Vagina (tissue), 2 donors: Measurements from ENCODE around the gene METTL2A. TPM values are rescaled to one million over a fixed set of nuclear protein-coding genes. Genes with fewer than 3 reads are reported as not detected.
"Not testable (repeated sequence)": the region's sequence is repeated elsewhere in the genome, so short reads cannot be mapped to it uniquely, and the experiment has no call there.

Experiments
- DNase-seq, 2 donors: peaks; one replicate each; pipeline ENCODE4 v3.0.0-alpha.2; 2017; ENCODE audit errors: extremely low spot score in 2 of 2
- H3K27ac ChIP-seq: fragments of 200-600 bp; sonication (generic); one replicate; pipeline ENCODE4 v1.5.1; 2019
- H3K27me3 ChIP-seq: fragments of 200-600 bp; sonication (generic); one replicate; pipeline ENCODE4 v1.5.1; 2019
- H3K36me3 ChIP-seq, 2 donors: fragments of 200-600 bp; sonication (generic); one replicate each; pipeline ENCODE4 v1.5.1; 2017 to 2019
- H3K4me1 ChIP-seq: fragments of 200-600 bp; sonication (generic); one replicate; pipeline ENCODE4 v1.5.1; 2019
- H3K4me3 ChIP-seq, 2 donors: fragments of 200-600 bp; sonication (generic); 1 replicate in 1 of 2; 2 replicates in 1 of 2; pipeline ENCODE4 v1.5.1; 2016 to 2019
- H3K9me3 ChIP-seq: fragments of 200-600 bp; sonication (generic); one replicate; pipeline ENCODE4 v1.5.1; 2019
- POLR2A ChIP-seq, 2 donors: fragments of 450-650 bp; IDR thresholded peaks; one replicate each; pipeline ENCODE4 v1.6.1; 2017; ENCODE audit warnings: antibody characterized with exemption in 2 of 2, mild to moderate bottlenecking in 2 of 2, moderate library complexity in 2 of 2
- POLR2AphosphoS5 ChIP-seq, 2 donors: sonication (generic); formaldehyde crosslinking; IDR thresholded peaks; one replicate each; pipeline ENCODE4 v1.9.0; 2017; ENCODE audit warnings: antibody characterized with exemption in 2 of 2, mild to moderate bottlenecking in 2 of 2, low read depth in 1 of 2; ENCODE audit not compliant: insufficient read depth in 1 of 2
- intact Hi-C: fragments of 100-400 bp; cut with DNase I; formaldehyde crosslinking; loops from one replicate; pipeline ENCODE4 v1.15.1; 2023
- total RNA-seq: library from RNA; depleted of rRNA; stranded (reverse); fragments of >200 nt; gene quantifications from one replicate; pipeline ENCODE4 v1.2.3, GENCODE V29; 2016
- TF ChIP-seq, protein P1 (sequence below), 3 experiments: fragments of 450-650 bp in 2 of 3; fragments of 200-600 bp in 1 of 3; sonication (generic) in 1 of 3; IDR thresholded peaks; one replicate each; pipeline ENCODE4 v1.5.1; 2017 to 2019; ENCODE audit warnings: antibody characterized with exemption in 3 of 3, mild to moderate bottlenecking in 2 of 3, moderate library complexity in 2 of 3

The METTL2A gene
- total RNA-seq, 1 donor from 2014 or later: 14.0 TPM

DNA sequence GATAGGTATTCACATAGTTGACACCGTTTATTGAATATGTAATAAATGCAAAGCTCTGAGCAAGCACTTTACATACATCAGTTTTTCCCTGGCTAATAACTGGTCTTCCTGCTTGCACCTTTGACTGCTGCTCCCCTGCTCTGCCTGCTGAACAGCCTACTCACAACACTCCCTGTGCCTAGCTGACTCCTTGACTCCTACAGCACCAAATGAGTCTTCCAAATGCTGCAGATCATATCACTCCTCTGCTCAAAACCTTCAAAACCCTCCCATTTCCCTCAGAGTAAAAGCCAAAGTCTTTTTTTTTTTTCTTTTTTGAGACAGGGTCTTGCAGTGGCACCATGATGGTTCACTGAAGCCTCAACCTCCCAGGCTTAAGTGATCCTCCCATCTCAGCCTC lies 24.8 kb upstream of the METTL2A start:
- no peak for DNase-seq
- Histone ChIP-seq H3K9me3 (no peaks in the 10 kb centered on the region), H3K27ac (no peak overlapping the region), H3K4me3 (no peak overlapping the region), H3K36me3 (no peaks in the 10 kb centered on the region), H3K4me1 (no peaks in the 10 kb centered on the region), H3K27me3 (no peaks in the 10 kb centered on the region)
- TF ChIP-seq, protein P1, sequence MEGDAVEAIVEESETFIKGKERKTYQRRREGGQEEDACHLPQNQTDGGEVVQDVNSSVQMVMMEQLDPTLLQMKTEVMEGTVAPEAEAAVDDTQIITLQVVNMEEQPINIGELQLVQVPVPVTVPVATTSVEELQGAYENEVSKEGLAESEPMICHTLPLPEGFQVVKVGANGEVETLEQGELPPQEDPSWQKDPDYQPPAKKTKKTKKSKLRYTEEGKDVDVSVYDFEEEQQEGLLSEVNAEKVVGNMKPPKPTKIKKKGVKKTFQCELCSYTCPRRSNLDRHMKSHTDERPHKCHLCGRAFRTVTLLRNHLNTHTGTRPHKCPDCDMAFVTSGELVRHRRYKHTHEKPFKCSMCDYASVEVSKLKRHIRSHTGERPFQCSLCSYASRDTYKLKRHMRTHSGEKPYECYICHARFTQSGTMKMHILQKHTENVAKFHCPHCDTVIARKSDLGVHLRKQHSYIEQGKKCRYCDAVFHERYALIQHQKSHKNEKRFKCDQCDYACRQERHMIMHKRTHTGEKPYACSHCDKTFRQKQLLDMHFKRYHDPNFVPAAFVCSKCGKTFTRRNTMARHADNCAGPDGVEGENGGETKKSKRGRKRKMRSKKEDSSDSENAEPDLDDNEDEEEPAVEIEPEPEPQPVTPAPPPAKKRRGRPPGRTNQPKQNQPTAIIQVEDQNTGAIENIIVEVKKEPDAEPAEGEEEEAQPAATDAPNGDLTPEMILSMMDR (IDR thresholded peaks at IDR 0.05): no peak
- TF ChIP-seq POLR2A (IDR thresholded peaks at IDR 0.05) (no peak), POLR2AphosphoS5 (IDR thresholded peaks at IDR 0.05; ENCODE audit: insufficient read depth in 1 of 2, low read depth in 1 of 2) (no peak)
- intact Hi-C loops: no loop called here

DNA sequence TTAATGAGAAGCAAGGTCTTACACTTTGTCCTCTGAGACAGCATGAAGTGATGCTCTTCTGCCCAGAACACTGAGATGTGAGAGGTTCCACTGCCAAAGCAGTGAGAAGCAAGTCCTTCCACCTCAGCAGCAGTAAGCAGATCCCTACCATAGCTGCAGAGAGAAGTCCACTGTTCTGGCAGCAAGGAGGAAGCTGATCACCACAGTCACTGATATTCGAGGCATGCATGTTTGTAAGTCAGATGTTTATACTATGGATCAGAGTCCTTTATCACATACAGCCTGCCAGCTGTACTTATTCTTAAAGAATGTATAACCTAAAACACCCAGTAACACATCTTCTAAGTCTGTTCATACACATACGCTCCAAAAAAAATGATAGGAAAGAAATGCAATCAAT lies 18.2 kb upstream of the METTL2A start:
- Histone ChIP-seq H3K27ac (no peak overlapping the region), H3K4me3 (no peak overlapping the region), H3K36me3 (no peaks in the 10 kb centered on the region), H3K27me3 (no peaks in the 10 kb centered on the region), H3K9me3 (no peaks in the 10 kb centered on the region), H3K4me1 (no peaks in the 10 kb centered on the region)
- DNase-seq: no peak
- intact Hi-C loops: no loop called here
- TF ChIP-seq POLR2AphosphoS5 (IDR thresholded peaks at IDR 0.05; ENCODE audit: insufficient read depth in 1 of 2, low read depth in 1 of 2) (no peak), POLR2A (IDR thresholded peaks at IDR 0.05) (no peak)
- TF ChIP-seq, protein P1 (IDR thresholded peaks at IDR 0.05): no peak

DNA sequence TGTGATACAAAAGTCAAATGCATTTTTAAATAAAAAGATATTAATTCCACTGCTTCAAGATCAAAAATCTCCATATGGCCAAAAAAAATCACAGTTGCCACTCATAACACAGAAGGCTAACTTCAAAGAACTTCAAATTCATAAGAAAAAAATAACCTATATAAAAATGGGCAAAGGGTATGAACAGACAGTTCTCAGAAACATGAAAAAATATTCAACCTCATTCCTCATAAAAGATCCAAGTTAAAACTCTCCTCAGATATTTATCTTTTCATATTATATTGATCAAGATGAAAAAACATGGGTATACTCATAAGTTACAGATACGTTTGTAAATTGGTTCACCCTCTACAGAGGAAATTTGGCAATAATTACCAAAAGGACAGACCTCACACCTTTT lies 10.6 kb upstream of the METTL2A start:
- intact Hi-C loops, H3K9me3 ChIP-seq, H3K27me3 ChIP-seq, H3K4me1 ChIP-seq, H3K4me3 ChIP-seq, H3K36me3 ChIP-seq, H3K27ac ChIP-seq, DNase-seq: not testable (repeated sequence)

DNA sequence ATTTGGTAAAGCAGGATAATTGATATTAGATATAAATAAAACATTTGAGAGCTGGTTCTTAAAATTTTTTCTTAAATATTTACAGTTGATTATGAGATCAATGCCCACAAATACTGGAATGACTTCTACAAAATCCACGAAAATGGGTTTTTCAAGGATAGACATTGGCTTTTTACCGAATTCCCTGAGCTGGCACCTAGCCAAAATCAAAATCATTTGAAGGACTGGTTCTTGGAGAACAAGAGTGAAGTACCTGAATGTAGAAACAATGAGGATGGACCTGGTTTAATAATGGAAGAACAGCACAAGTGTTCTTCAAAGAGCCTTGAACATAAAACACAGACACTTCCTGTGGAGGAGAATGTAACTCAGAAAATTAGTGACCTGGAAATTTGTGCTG lies 2.5 kb downstream of the METTL2A start:
- H3K36me3 ChIP-seq, H3K27ac ChIP-seq, intact Hi-C loops, H3K4me1 ChIP-seq, H3K4me3 ChIP-seq, H3K27me3 ChIP-seq, DNase-seq, H3K9me3 ChIP-seq: not testable (repeated sequence)

DNA sequence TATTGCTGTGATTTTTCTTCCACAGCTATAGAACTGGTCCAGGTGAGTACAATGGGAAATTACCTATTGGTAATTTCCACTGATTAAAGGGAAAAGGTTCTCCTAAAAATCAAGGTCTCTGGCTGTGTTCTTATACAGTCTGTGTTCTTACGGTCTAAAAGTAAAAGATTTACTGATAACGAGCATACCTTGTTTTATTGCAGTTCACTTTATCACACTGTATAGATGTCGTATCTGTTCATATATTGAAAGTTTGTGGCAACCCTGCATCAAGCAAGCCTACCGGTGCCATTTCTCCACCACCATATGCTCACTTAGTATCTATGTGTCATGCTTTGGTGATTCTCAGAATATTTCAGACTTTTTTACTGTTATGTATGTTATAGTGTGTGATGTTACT lies 11.6 kb downstream of the METTL2A start:
- peaks cover 0 to 16% of the 10 kb centered on the region in 2 donors for H3K36me3 ChIP-seq
- H3K9me3 ChIP-seq, H3K4me1 ChIP-seq, H3K27ac ChIP-seq, DNase-seq, intact Hi-C loops, H3K27me3 ChIP-seq, H3K4me3 ChIP-seq: not testable (repeated sequence)

DNA sequence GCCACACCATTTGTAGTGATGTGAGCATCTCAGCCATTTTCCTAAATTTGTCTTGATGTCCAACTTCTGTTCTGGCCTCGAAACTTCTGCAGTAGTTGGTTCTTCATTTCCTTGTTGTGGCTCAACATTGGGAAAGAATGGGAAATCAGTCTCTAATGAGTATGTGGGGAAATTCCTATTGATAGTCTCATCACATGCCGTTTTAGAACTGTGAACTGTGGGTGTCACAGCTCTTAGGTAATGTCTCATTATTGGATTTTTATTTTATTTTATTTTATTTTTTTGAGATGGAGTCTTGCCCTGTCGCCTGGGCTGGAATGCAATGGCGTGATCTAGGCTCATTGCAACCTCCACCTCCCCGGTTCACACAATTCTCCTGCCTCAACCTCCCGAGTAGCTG lies 17.5 kb downstream of the METTL2A start:
- peaks cover 0 to 38% of the 10 kb centered on the region in 2 donors for H3K36me3 ChIP-seq
- H3K27me3 ChIP-seq, H3K9me3 ChIP-seq, H3K4me3 ChIP-seq, intact Hi-C loops, H3K4me1 ChIP-seq, DNase-seq, H3K27ac ChIP-seq: not testable (repeated sequence)

DNA sequence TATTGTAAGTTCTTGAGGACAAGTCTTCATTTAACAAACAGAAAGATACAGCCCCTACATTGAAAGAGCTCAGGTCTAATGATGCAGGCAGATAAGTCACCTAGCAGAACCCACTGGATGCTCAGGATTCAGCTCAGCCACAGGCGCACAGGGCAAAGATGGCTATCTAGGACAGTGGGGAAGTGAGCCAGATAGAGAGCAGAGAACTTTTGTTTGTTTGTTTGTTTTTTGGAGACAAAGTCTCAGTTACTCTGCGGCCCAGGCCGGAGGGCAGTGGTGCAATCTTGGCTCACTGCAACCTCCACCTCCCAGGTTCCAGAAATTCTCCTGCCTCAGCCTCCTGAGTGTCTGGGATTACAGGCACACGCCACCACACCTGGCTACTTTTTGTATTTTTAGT lies 20.4 kb downstream of the METTL2A start:
- Histone ChIP-seq H3K4me1 (no peaks in the 10 kb centered on the region), H3K9me3 (no peaks in the 10 kb centered on the region), H3K27ac (no peak overlapping the region), H3K4me3 (no peak overlapping the region), H3K27me3 (no peaks in the 10 kb centered on the region), H3K36me3 (peaks cover 0 to 55% of the 10 kb centered on the region in 2 donors)
- no peak for DNase-seq
- TF ChIP-seq POLR2AphosphoS5 (IDR thresholded peaks at IDR 0.05; ENCODE audit: insufficient read depth in 1 of 2, low read depth in 1 of 2): no peak
- TF ChIP-seq, protein P1 (IDR thresholded peaks at IDR 0.05): no peak
- TF ChIP-seq POLR2A (IDR thresholded peaks at IDR 0.05): no peak
- intact Hi-C loops: no loop called here

DNA sequence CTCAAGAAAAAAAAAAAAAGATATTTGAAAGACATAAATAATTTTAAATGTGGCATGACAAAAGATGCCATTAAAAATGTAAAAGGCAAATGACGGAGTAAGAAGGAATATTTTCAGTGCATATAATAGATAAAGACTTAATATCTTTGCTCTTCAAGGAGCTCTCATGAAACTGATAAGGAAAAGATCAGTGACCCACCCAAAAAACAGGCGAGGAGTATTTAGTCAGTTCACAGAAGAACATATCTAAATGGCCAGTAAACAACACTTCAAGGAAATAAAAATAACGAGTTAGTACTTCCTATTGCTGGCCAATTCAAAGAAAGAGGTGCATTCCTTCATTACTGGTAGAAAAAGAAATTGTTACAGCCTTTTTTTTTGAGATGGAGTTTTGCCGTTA lies 22.1 kb downstream of the METTL2A start:
- H3K4me1 ChIP-seq, H3K9me3 ChIP-seq, DNase-seq, H3K4me3 ChIP-seq, H3K27ac ChIP-seq, H3K27me3 ChIP-seq, intact Hi-C loops: not testable (repeated sequence)
- H3K36me3 ChIP-seq: peaks cover 0 to 51% of the 10 kb centered on the region in 2 donors

DNA sequence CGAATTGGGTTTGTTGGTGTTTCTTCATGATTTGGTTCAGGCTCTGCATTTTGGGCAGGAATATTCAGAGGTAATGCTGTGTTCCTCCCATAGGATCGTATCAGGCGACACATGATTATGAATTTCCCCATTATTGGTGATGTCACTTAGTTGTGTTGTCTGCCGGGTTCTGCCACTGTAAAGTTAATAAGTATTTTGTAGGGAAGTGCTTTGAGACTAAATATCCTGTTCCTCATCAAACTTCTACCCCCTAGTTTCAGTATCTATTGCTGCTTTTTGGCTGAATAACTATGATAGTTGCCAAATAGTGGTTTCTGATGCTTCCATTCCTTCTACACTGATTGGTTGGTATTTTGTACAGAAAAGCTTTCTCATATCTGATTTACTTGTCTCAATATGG lies 28.5 kb downstream of the METTL2A start:
- H3K4me3 ChIP-seq, H3K9me3 ChIP-seq, H3K4me1 ChIP-seq, intact Hi-C loops, DNase-seq, H3K27ac ChIP-seq, H3K27me3 ChIP-seq: not testable (repeated sequence)
- H3K36me3 ChIP-seq: peaks cover 0 to 12% of the 10 kb centered on the region in 2 donors

DNA sequence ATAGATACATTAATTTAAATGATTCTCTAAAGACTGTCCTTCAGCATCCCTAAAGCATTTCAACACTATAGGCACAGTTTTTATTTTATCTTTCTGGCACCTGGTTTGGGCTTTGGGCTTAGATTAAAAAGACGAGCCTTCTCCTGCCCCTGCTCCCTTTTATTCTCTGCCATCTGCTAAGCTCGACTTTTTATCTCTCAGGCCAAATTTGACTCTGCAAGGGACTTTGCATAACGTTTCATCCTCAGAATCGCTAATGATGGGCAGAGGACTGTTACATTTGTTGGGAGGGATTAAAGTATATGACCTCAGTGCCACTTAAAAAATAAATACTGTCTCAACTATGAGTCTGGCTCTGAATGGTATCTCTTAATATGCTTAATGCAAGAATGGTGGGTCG lies 29.3 kb downstream of the METTL2A start:
- H3K9me3 ChIP-seq, H3K4me3 ChIP-seq, H3K4me1 ChIP-seq, H3K36me3 ChIP-seq, DNase-seq, H3K27me3 ChIP-seq, intact Hi-C loops, H3K27ac ChIP-seq: not testable (repeated sequence)

DNA sequence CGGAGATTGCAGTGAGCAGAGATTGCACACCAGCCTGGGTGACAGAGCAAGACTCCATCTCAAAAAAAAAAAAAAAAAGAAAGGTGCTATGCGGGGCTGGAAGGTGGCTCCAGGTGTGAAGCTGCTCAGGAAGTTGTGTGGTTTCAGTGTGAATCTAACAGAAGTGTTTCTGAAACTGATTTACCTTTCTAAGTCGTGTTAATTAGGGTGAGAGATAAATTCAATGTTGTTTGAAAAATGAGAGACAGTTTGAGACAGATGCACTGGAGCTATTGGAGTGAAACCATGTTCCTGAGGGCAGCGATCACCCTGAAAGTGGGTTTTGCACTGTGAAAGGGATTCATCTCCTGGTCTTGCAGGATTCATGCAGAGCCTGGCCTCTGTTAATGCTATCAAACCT lies 30.0 kb downstream of the METTL2A start:
- DNase-seq, H3K4me3 ChIP-seq, H3K36me3 ChIP-seq, H3K27ac ChIP-seq, H3K27me3 ChIP-seq, intact Hi-C loops, H3K9me3 ChIP-seq, H3K4me1 ChIP-seq: not testable (repeated sequence)
